CD4-positive, alpha-beta memory T cell (primary cell): ENCODE data around the gene RIMS4. TPM values are rescaled to one million over a fixed set of nuclear protein-coding genes. Genes with fewer than 3 reads are reported as not detected.

ENCODE experiments used
- CTCF ChIA-PET: fragments of 350-600 bp; sonication (Branson Sonifier 250); formaldehyde crosslinking; loops from one replicate; lab custom pipeline; 2021; ENCODE audit warnings: inconsistent platforms; ENCODE audit not compliant: partially characterized antibody; lab: Charles Lee
- POLR2A ChIA-PET: fragments of 350-600 bp; sonication (Branson Sonifier 250); formaldehyde crosslinking; loops from one replicate; lab custom pipeline; 2021; ENCODE audit not compliant: partially characterized antibody; lab: Charles Lee
- DNase-seq, 5 donors: peaks; one replicate each; pipeline versions ENCODE4 v3.0.0 to v3.0.0-alpha.2; 2020 to 2022; ENCODE audit warnings: mixed read lengths in 1 of 5
- H3K27ac ChIP-seq: one replicate; pipeline ENCODE4 v1.7.0; 2013; ENCODE audit warnings: low read depth, low read length
- H3K27me3 ChIP-seq: 2 replicates; pipeline ENCODE4 v1.7.0; 2013; ENCODE audit warnings: mild to moderate bottlenecking, low read length, moderate library complexity; ENCODE audit not compliant: insufficient read depth
- H3K36me3 ChIP-seq: 2 replicates; pipeline ENCODE4 v1.7.0; 2013; ENCODE audit warnings: mild to moderate bottlenecking, low read length, moderate library complexity; ENCODE audit not compliant: insufficient read depth
- H3K4me1 ChIP-seq: 2 replicates; pipeline ENCODE4 v1.7.0; 2013; ENCODE audit warnings: mild to moderate bottlenecking, low read length, moderate library complexity; ENCODE audit not compliant: insufficient read depth
- H3K4me3 ChIP-seq, 2 donors: one replicate each; pipeline ENCODE4 v1.7.0; 2013; ENCODE audit warnings: low read length in 2 of 2, mild to moderate bottlenecking in 1 of 2
- H3K9me3 ChIP-seq, 2 donors: one replicate each; pipeline ENCODE4 v1.7.0; 2013; ENCODE audit warnings: low read length in 2 of 2, control low read depth in 1 of 2; ENCODE audit not compliant: control insufficient read depth in 1 of 2
- H3K27ac Mint-ChIP-seq, 7 donors: one replicate each; pipeline ENCODE4 v1.8.0; 2020 to 2021; ENCODE audit warnings: mixed read lengths in 7 of 7, mild to moderate bottlenecking in 6 of 7, inconsistent platforms in 3 of 7, moderate library complexity in 3 of 7
- H3K27me3 Mint-ChIP-seq, 2 donors: one replicate each; pipeline ENCODE4 v1.8.0; 2020 to 2021; ENCODE audit warnings: mixed read lengths in 2 of 2
- H3K36me3 Mint-ChIP-seq, 2 donors: one replicate each; pipeline ENCODE4 v1.8.0; 2020 to 2021; ENCODE audit warnings: mixed read lengths in 2 of 2, inconsistent platforms in 1 of 2, mild to moderate bottlenecking in 1 of 2
- H3K4me1 Mint-ChIP-seq, 4 donors: one replicate each; pipeline ENCODE4 v1.8.0; 2020 to 2021; ENCODE audit warnings: mixed read lengths in 4 of 4, mild to moderate bottlenecking in 1 of 4
- H3K4me3 Mint-ChIP-seq, 8 donors: one replicate each; pipeline ENCODE4 v1.8.0; 2020 to 2021; ENCODE audit warnings: mixed read lengths in 8 of 8, mild to moderate bottlenecking in 7 of 8, moderate library complexity in 6 of 8, inconsistent platforms in 3 of 8
- H3K9me3 Mint-ChIP-seq, 8 donors: one replicate each; pipeline ENCODE4 v1.8.0; 2020 to 2021; ENCODE audit warnings: mixed read lengths in 8 of 8, mild to moderate bottlenecking in 5 of 8, inconsistent platforms in 3 of 8, moderate library complexity in 1 of 8
- intact Hi-C: fragments of 100-400 bp; cut with micrococcal nuclease; formaldehyde crosslinking; loops from one replicate; pipeline ENCODE4 v1.15.1; 2023
- polyA plus RNA-seq, 2 donors: library from polyadenylated mRNA; unstranded; fragments of 300-500 nt; fragmentation: Illumina TruSeq; gene quantifications; one replicate each; pipeline ENCODE4 v1.2.3, GENCODE V29; 2021
- total RNA-seq, 2 experiments: library from RNA; stranded (reverse); gene quantifications; one replicate each; pipeline ENCODE4 v1.2.3, GENCODE V29; 2021

The RIMS4 gene
- total and polyA plus RNA-seq, 4 experiments from 2014 or later, result not detected

DNA sequence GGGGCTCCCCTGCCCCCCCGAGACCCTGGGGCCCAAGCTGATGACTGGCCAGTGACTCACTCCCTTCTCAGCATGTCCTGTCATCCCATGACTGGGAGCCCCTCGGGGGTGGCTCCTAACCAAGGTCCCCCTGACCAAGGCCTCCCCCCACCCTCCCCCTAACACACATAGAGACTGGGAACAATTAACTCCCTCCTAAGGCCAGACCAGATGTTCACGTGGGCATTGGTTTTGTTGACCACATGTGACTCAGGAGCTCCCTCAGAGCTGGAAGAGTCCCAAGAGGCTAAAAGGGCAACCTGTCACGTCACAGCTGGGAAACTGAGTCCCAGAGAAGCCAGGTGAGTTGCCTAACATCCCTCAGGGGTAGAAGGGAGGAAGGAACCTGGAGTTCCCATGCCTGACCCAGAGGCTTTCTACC lies 105.8 kb downstream of the RIMS4 start:
- no peaks in the 10 kb centered on the region for H3K9me3 ChIP-seq
- POLR2A ChIA-PET, result no interaction called here
- no peaks in the 10 kb centered on the region for H3K36me3 Mint-ChIP-seq

DNA sequence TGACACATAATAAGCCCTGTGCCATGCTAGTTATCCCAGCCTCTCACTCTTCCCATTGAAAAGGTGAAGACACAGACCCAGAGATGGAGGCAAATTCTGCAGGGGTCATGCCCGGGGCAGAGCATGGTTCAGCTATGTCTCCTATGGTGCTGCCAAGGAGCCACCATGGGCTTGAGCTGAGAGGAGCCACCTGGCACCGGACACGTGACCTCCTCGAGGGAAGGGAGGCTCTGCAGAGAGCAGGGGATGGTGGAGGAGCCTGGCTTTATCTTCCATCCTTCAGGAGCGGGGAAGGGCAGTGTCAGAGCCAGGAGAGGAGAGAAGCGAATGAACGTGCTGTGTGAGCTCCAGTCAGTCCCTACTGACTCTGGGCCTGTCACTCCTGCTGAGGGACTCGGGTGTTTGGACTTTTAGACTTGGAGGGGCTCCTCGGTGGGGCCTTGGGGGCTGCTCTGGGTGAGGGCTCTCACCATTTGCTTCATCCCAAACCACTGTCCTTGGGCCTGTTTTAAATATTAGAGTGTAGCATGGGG lies 106.3 kb downstream of the RIMS4 start:
- H3K27ac Mint-ChIP-seq, result no peak overlapping the region
- DNase-seq, result no peak
- Histone ChIP-seq H3K4me3 (no peak overlapping the region), H3K4me1 (no peaks in the 10 kb centered on the region), H3K9me3 (no peaks in the 10 kb centered on the region), H3K27ac (no peak overlapping the region), H3K27me3 (peaks cover 5% of the 10 kb centered on the region), H3K36me3 (no peaks in the 10 kb centered on the region)
- H3K27me3 Mint-ChIP-seq, result peaks cover 2% of the 10 kb centered on the region in 2 donors
- H3K36me3 Mint-ChIP-seq, result no peaks in the 10 kb centered on the region
- H3K4me3 Mint-ChIP-seq, result no peak overlapping the region
- no peaks in the 10 kb centered on the region for H3K9me3 Mint-ChIP-seq
- ChIA-PET CTCF (no interaction called here), POLR2A (no interaction called here)
- intact Hi-C loops, result no loop called here
- H3K4me1 Mint-ChIP-seq, result no peaks in the 10 kb centered on the region

More for the DNA sequence above, 105.8 kb downstream of the RIMS4 start:
- Histone ChIP-seq H3K27ac (no peak overlapping the region), H3K27me3 (peaks cover 5% of the 10 kb centered on the region), H3K36me3 (no peaks in the 10 kb centered on the region), H3K4me1 (no peaks in the 10 kb centered on the region), H3K4me3 (no peak overlapping the region)
- intact Hi-C loops, result no loop called here
- no peak overlapping the region for H3K4me3 Mint-ChIP-seq
- H3K27me3 Mint-ChIP-seq, result peaks cover 2% of the 10 kb centered on the region in 2 donors
- CTCF ChIA-PET, result no interaction called here
- no peaks in the 10 kb centered on the region for H3K9me3 Mint-ChIP-seq
- H3K4me1 Mint-ChIP-seq, result no peaks in the 10 kb centered on the region
- no peak for DNase-seq
- no peak overlapping the region for H3K27ac Mint-ChIP-seq

DNA sequence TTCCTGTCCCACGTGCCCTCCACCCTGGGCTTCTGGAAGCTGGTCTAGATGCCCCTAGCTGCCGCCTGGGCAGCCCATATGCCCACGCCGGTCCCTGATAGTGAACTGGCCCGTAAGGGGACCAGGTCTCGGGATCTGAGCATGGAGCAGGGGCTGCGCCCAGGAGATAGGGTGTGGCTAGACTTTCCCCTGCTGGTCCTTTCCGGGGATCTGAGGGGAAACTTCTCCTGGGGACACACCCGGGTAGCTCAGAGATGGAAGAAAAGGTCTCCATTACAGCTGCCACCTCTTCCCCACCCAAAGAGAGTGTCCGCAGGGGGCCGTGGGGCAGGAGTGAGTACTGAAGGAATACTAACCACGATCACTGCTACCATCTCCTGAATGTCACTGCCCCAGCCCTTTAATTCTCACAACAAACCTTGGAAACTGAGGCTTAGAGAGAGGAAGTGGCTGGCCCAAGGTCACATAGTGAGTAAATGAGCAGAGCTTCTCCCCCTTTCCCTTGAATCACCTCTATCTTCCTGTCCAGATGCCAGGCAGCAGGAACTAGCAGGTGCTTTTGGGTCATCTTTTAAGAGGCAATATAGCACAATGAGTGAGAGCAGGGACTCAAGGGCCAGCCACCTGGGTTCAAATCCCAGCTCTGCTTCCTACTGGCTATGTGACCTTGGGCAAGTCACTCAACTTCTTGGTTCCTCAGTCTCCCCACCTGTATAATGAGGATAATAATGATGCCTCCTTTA lies 107.0 kb downstream of the RIMS4 start:
- Histone ChIP-seq H3K4me3 (no peak overlapping the region), H3K36me3 (no peaks in the 10 kb centered on the region), H3K9me3 (no peaks in the 10 kb centered on the region), H3K27ac (no peak overlapping the region), H3K27me3 (peaks cover 5% of the 10 kb centered on the region), H3K4me1 (no peaks in the 10 kb centered on the region)
- Mint-ChIP-seq H3K4me1 (no peaks in the 10 kb centered on the region), H3K27ac (no peak overlapping the region), H3K9me3 (no peaks in the 10 kb centered on the region), H3K27me3 (peaks cover 2% of the 10 kb centered on the region in 2 donors), H3K36me3 (no peaks in the 10 kb centered on the region), H3K4me3 (no peak overlapping the region)
- intact Hi-C loops, result no loop called here
- ChIA-PET CTCF (interaction anchor here (0.6 kb wide), 2 partner anchors 9 to 12 kb away, joined by 3 to 4 read pairs; partner anchors contain the start of gene CCN5), POLR2A (no interaction called here)
- DNase-seq, result no peak

DNA sequence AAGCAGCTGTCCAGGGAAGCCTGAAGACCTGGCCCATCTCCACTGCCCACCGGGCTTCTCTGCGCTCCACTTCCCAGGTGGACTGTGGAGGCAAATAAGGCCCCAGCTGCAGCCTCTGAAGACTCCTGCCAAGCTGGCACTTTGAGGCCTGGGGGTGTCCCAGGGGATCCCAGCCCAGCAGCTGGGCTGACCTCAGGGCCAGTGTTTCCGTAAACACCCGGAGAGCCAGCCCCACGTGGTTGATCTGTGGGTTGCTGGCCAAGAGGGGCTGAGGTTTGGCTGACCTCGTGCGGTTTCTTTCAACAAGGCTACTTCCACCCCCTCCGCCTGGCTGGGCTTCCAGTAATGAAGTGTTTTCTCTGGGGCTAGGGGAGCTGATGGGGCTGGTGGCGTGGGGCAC lies 107.6 kb downstream of the RIMS4 start:
- Histone ChIP-seq H3K27ac (no peak overlapping the region), H3K4me1 (no peaks in the 10 kb centered on the region), H3K4me3 (no peak overlapping the region), H3K36me3 (no peaks in the 10 kb centered on the region), H3K9me3 (no peaks in the 10 kb centered on the region), H3K27me3 (peaks cover 5% of the 10 kb centered on the region)
- CTCF ChIA-PET, result interaction anchor here (0.6 kb wide), 2 partner anchors 9 to 13 kb away, joined by 3 to 4 read pairs; partner anchors contain the start of gene CCN5
- Mint-ChIP-seq H3K27ac (no peak overlapping the region), H3K27me3 (peaks cover 2% of the 10 kb centered on the region in 2 donors), H3K36me3 (no peaks in the 10 kb centered on the region), H3K4me3 (no peak overlapping the region), H3K9me3 (no peaks in the 10 kb centered on the region), H3K4me1 (no peaks in the 10 kb centered on the region)
- intact Hi-C loops, result no loop called here
- POLR2A ChIA-PET, result no interaction called here
- no peak for DNase-seq

DNA sequence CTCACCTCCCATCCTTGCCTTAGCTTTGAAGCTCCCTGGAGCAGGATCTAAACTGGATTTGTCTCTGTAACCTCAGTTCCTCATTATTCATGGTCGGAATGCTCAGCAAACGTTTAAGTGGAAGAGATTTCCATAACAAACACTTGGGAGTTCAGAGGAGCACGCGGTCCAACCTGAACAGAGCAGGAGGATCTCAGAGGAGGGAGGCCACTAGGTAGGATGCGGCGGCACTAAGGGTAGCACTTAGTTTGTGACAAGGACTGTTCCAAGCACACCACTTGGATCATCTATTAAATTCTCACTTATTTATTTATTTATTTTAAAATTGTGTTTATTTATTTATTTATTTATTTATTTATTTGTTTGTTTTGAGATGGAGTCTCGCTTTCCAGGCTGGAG lies 108.5 kb downstream of the RIMS4 start:
- POLR2A ChIA-PET, result no interaction called here
- Histone ChIP-seq H3K36me3 (no peaks in the 10 kb centered on the region), H3K4me1 (no peaks in the 10 kb centered on the region), H3K27ac (no peak overlapping the region), H3K9me3 (no peaks in the 10 kb centered on the region), H3K4me3 (no peak overlapping the region), H3K27me3 (peaks cover 5% of the 10 kb centered on the region)
- Mint-ChIP-seq H3K27ac (no peak overlapping the region), H3K27me3 (peaks cover 2% of the 10 kb centered on the region in 2 donors), H3K36me3 (no peaks in the 10 kb centered on the region), H3K4me1 (no peaks in the 10 kb centered on the region), H3K4me3 (no peak overlapping the region), H3K9me3 (no peaks in the 10 kb centered on the region)
- intact Hi-C loops, result no loop called here
- CTCF ChIA-PET, result no interaction called here
- no peak for DNase-seq

Other genes with a start within 250 kb of the RIMS4 start
- gene PKIG, start 228.0 kb downstream of the RIMS4 start, total RNA-seq, result 1 to 10 TPM in 1 of 2 experiments, under 1 TPM in 1; 0.36 to 1.1 TPM
- gene PKIG, start 228.0 kb downstream of the RIMS4 start, polyA plus RNA-seq, result 1 to 10 TPM in 1 of 2 donors, under 1 TPM in 1; 0.71 to 1.1 TPM
- 10 to 100 TPM; 28.4 to 31.0 TPM for gene ADA, start 158.8 kb downstream of the RIMS4 start, total RNA-seq
- 10 to 100 TPM; 48.6 to 64.3 TPM for gene ADA, start 158.8 kb downstream of the RIMS4 start, polyA plus RNA-seq
- gene CCN5, start 95.2 kb downstream of the RIMS4 start, total RNA-seq, result not detected
- gene CCN5, start 95.2 kb downstream of the RIMS4 start, polyA plus RNA-seq, result not detected
- gene KCNK15, start 64.7 kb downstream of the RIMS4 start, total RNA-seq, result not detected
- gene KCNK15, start 64.7 kb downstream of the RIMS4 start, polyA plus RNA-seq, result not detected
- gene YWHAB, start 75.2 kb upstream of the RIMS4 start, total RNA-seq, result 100 to 1,000 TPM; 245 to 262 TPM
- 100 to 1,000 TPM; 554 to 616 TPM for gene YWHAB, start 75.2 kb upstream of the RIMS4 start, polyA plus RNA-seq
- 10 to 100 TPM; 46.5 to 50.0 TPM for gene PABPC1L, start 99.5 kb upstream of the RIMS4 start, total RNA-seq
- gene PABPC1L, start 99.5 kb upstream of the RIMS4 start, polyA plus RNA-seq, result under 1 TPM in 1 of 2 donors, not detected in 1; 0.42 TPM
- gene TOMM34, start 149.9 kb upstream of the RIMS4 start, total RNA-seq, result 1 to 10 TPM; 7.6 to 8.5 TPM
- 10 to 100 TPM; 18.7 to 23.4 TPM for gene TOMM34, start 149.9 kb upstream of the RIMS4 start, polyA plus RNA-seq
- gene STK4, start 156.0 kb upstream of the RIMS4 start, total RNA-seq, result 100 to 1,000 TPM; 358 to 374 TPM
- 100 to 1,000 TPM; 151 to 266 TPM for gene STK4, start 156.0 kb upstream of the RIMS4 start, polyA plus RNA-seq